SK-N-MC (cell line): ENCODE results near the gene PDHB.

Source experiments
- DNase-seq: peaks from one replicate; pipeline ENCODE4 v3.0.0-alpha.2; 2011; ENCODE audit warnings: low read depth, low spot score
- H3K27ac ChIP-seq: fragments of 200-600 bp; sonication (generic); 2 replicates; pipeline ENCODE4 v1.5.1; 2016; ENCODE audit warnings: mixed run types
- H3K36me3 ChIP-seq: fragments of 200-600 bp; sonication (generic); 2 replicates; pipeline ENCODE4 v1.6.1; 2017; ENCODE audit warnings: antibody characterized with exemption, low read length, mixed read lengths; ENCODE audit not compliant: insufficient read depth
- H3K4me3 ChIP-seq: fragments of 200-600 bp; sonication (generic); 2 replicates; pipeline ENCODE4 v1.5.1; 2016
- H3K9ac ChIP-seq: fragments of 200-600 bp; sonication (generic); 2 replicates; pipeline ENCODE4 v1.8.0; 2017; ENCODE audit warnings: mixed run types, mixed read lengths; ENCODE audit not compliant: insufficient read length
- H3K9me3 ChIP-seq: fragments of 200-600 bp; sonication (generic); 2 replicates; pipeline ENCODE4 v1.6.1; 2017; ENCODE audit warnings: low read depth, mild to moderate bottlenecking, antibody characterized with exemption, low read length, moderate library complexity, mixed read lengths
- EZH2 ChIP-seq: fragments of 200-600 bp; sonication (generic); IDR thresholded peaks from one replicate; pipeline ENCODE4 v1.6.1; 2017; ENCODE audit warnings: antibody characterized with exemption
- FOXP2 ChIP-seq: optimal IDR thresholded peaks from 2 replicates; pipeline ENCODE3; 2011; ENCODE audit warnings: mild to moderate bottlenecking, moderate library complexity; ENCODE audit not compliant: insufficient read depth; ENCODE audit errors: extremely low read length, control extremely low read depth
- POLR2AphosphoS5 ChIP-seq: IDR thresholded peaks from 2 replicates; pipeline ENCODE4 v1.6.1; 2012; ENCODE audit warnings: mild to moderate bottlenecking, low read depth, low read length, borderline replicate concordance

Gene PDHB

GRCh38 chr3:58383904-58384303, 49.7 kb downstream of the PDHB start:
- H3K4me3 ChIP-seq, result no peak overlapping the region
- no peak overlapping the region; the same call in 1 of the 2 replicates for H3K27ac ChIP-seq
- DNase-seq, result peak; percentile 59

GRCh38 chr3:58383476-58383875, 50.2 kb downstream of the PDHB start:
- no peak for DNase-seq
- Histone ChIP-seq H3K4me3 (no peak overlapping the region; the same call in 1 of the 2 replicates), H3K9ac (no peak overlapping the region), H3K27ac (no peak overlapping the region; the same call in 1 of the 2 replicates), H3K36me3 (no peaks in the 10 kb centered on the region; the same call in 1 of the 2 replicates), H3K9me3 (no peaks in the 10 kb centered on the region)
- TF ChIP-seq FOXP2 (no peak), POLR2AphosphoS5 (no peak), EZH2 (no peak)

More at GRCh38 chr3:58383904-58384303, 49.7 kb downstream of the PDHB start:
- Histone ChIP-seq H3K9me3 (no peaks in the 10 kb centered on the region), H3K9ac (no peak overlapping the region), H3K36me3 (no peaks in the 10 kb centered on the region; the same call in 1 of the 2 replicates)
- no peak for TF ChIP-seq EZH2
- TF ChIP-seq POLR2AphosphoS5, result no peak
- no peak for TF ChIP-seq FOXP2

- H3K36me3 ChIP-seq, result no peaks in the 10 kb centered on the region
- no peak overlapping the region for H3K27ac ChIP-seq
- DNase-seq, result no peak
- no peaks in the 10 kb centered on the region for H3K9me3 ChIP-seq
- no peak for TF ChIP-seq FOXP2
- no peak for TF ChIP-seq POLR2AphosphoS5
- TF ChIP-seq EZH2, result no peak
- no peak overlapping the region for H3K9ac ChIP-seq
- H3K4me3 ChIP-seq, result no peak overlapping the region
Observed at GRCh38 chr3:58379351-58380073, 54.1 kb downstream of the PDHB start.

GRCh38 chr3:58377750-58378149, 55.9 kb downstream of the PDHB start:
- no peaks in the 10 kb centered on the region for H3K36me3 ChIP-seq
- no peaks in the 10 kb centered on the region for H3K9me3 ChIP-seq
- H3K9ac ChIP-seq, result no peak overlapping the region
- H3K4me3 ChIP-seq, result no peak overlapping the region
- DNase-seq, result no peak
- no peak for TF ChIP-seq FOXP2
- TF ChIP-seq POLR2AphosphoS5, result no peak
- no peak for TF ChIP-seq EZH2
- no peak overlapping the region for H3K27ac ChIP-seq
